Epithelial cell of proximal tubule (primary cell): Measurements from ENCODE around the gene ATP5F1C. TPM values are rescaled to one million over a fixed set of nuclear protein-coding genes. Genes with fewer than 3 reads are reported as not detected.
A peak's percentile ranks its signal among the peaks of the same experiment; 100 is the strongest.

Experiments used
- DNase-seq: peaks from one replicate; pipeline ENCODE4 v3.0.0-alpha.2; 2011; ENCODE audit warnings: low read depth
- H3K4me3 ChIP-seq: 2 replicates; pipeline ENCODE4 v1.5.1; 2011; ENCODE audit warnings: low read depth, mild to moderate bottlenecking, low read length
- CTCF ChIP-seq: conservative IDR thresholded peaks from 2 replicates; pipeline ENCODE4 v1.5.1; 2012; ENCODE audit warnings: low read depth, mild to moderate bottlenecking, low read length
- total RNA-seq: library from RNA; depleted of rRNA; stranded (reverse); fragments of >200 nt; gene quantifications from 2 replicates; pipeline ENCODE4 v1.2.3, GENCODE V29; 2015

ATP5F1C gene
- total RNA-seq, 1 donor from 2014 or later: 285 TPM

- TF ChIP-seq CTCF: no peak
- peak overlapping the region; percentile 33 for H3K4me3 ChIP-seq
Measured at GRCh38 chr10:7856678-7857077, 68.7 kb downstream of the ATP5F1C start.

DNA sequence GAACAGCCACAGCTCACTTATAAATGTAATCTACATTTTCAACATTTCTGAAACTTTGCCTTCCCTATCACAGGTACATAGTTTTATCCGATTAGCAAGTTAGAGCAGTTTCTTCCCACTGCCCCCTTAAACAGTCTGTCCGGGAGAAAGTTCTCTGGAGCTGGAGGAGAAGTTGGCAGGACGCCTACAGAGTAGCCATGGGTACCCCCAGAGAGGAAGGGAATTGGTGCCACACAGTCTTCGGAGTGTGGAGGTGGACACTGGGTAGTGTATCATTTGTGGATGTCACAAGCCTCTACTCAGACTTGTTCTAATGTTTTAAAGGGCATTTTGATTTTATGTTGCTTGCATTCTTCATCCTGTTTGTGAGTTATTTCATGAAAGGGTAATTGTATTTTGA lies 69.3 kb downstream of the ATP5F1C start:
- H3K4me3 ChIP-seq: peak overlapping the region; percentile 33
- DNase-seq: no peak
- TF ChIP-seq CTCF: no peak

More at GRCh38 chr10:7856678-7857077, 68.7 kb downstream of the ATP5F1C start:
- DNase-seq: no peak

Other genes with a start within 250 kb of the ATP5F1C start
- gene ITIH5, start 121.2 kb upstream of the ATP5F1C start, total RNA-seq: not detected in 2 replicates
- gene ITIH2, start 84.9 kb upstream of the ATP5F1C start, total RNA-seq: not detected in 2 replicates
- gene KIN, start 184 bp upstream of the ATP5F1C start, total RNA-seq: 8.9 and 10.8 TPM in 2 replicates
- gene TAF3, start 30.3 kb downstream of the ATP5F1C start, total RNA-seq: 3.0 and 4.8 TPM in 2 replicates